ENCODE measurements around the gene TNFAIP8.

The TNFAIP8 gene

GRCh38 chr5:119385536-119386128, 29.8 kb downstream of the TNFAIP8 start:
- H3K4me3 ChIP-seq (ENCODE audit: low read depth, low read length), result no peak overlapping the region
- no peak for TF ChIP-seq CTCF (IDR thresholded peaks at IDR 0.05; ENCODE audit: low read depth, low read length, missing control alignments)
- in situ Hi-C loops (cut with HindIII; ENCODE audit: low sequenced_read_pairs), result no loop called here
- no peak for DNase-seq (ENCODE audit: low read depth)

GRCh38 chr5:119386596-119387344, 31.0 kb downstream of the TNFAIP8 start:
- DNase-seq (ENCODE audit: low read depth), result no peak
- in situ Hi-C loops (cut with HindIII; ENCODE audit: low sequenced_read_pairs), result no loop called here
- no peak for TF ChIP-seq CTCF (IDR thresholded peaks at IDR 0.05; ENCODE audit: low read depth, low read length, missing control alignments)
- H3K4me3 ChIP-seq (ENCODE audit: low read depth, low read length), result no peak overlapping the region

- in situ Hi-C loops (cut with HindIII; ENCODE audit: low sequenced_read_pairs), result no loop called here
- no peak for TF ChIP-seq CTCF (IDR thresholded peaks at IDR 0.05; ENCODE audit: low read depth, low read length, missing control alignments)
- H3K4me3 ChIP-seq (ENCODE audit: low read depth, low read length), result no peak overlapping the region
- DNase-seq (ENCODE audit: low read depth), result no peak
Observed at GRCh38 chr5:119387945-119388618, 32.3 kb downstream of the TNFAIP8 start.

- no peak for DNase-seq (ENCODE audit: low read depth)
- no peak overlapping the region for H3K4me3 ChIP-seq (ENCODE audit: low read depth, low read length)
- no peak for TF ChIP-seq CTCF (IDR thresholded peaks at IDR 0.05; ENCODE audit: low read depth, low read length, missing control alignments)
- in situ Hi-C loops (cut with HindIII; ENCODE audit: low sequenced_read_pairs), result no loop called here
Observed at GRCh38 chr5:119388619-119389190, 32.9 kb downstream of the TNFAIP8 start.

- H3K4me3 ChIP-seq (ENCODE audit: low read depth, low read length), result no peak overlapping the region
- TF ChIP-seq CTCF (IDR thresholded peaks at IDR 0.05; ENCODE audit: low read depth, low read length, missing control alignments), result no peak
- DNase-seq (ENCODE audit: low read depth), result peak; percentile 53
- in situ Hi-C loops (cut with HindIII; ENCODE audit: low sequenced_read_pairs), result no loop called here
Observed at GRCh38 chr5:119389288-119390030, 33.6 kb downstream of the TNFAIP8 start.

- TF ChIP-seq CTCF (IDR thresholded peaks at IDR 0.05; ENCODE audit: low read depth, low read length, missing control alignments), result no peak
- in situ Hi-C loops (cut with HindIII; ENCODE audit: low sequenced_read_pairs), result no loop called here
- DNase-seq (ENCODE audit: low read depth), result no peak
- H3K4me3 ChIP-seq (ENCODE audit: low read depth, low read length), result no peak overlapping the region
Observed at GRCh38 chr5:119390404-119390803, 34.6 kb downstream of the TNFAIP8 start.

Measured in astrocyte of the cerebellum (primary cell).